OCI-LY3 (cell line): ENCODE results near the gene GRIK1.

Experiments used
- H2AFZ ChIP-seq: fragments of 200-600, 300-600 bp; shearing (Covaris generic); 2 replicates; pipeline ENCODE4 v1.6.0; 2014; ENCODE audit warnings: antibody characterized with exemption, low read depth, low read length
- H3K27ac ChIP-seq: fragments of 200-600, 300-600 bp; sonication (generic); 2 replicates; pipeline ENCODE4 v1.5.1; 2014; ENCODE audit warnings: mild to moderate bottlenecking, low read length, moderate library complexity, mixed read lengths
- H3K27me3 ChIP-seq: fragments of 200-600, 300-600 bp; sonication (generic); 2 replicates; pipeline ENCODE4 v1.6.1; 2014; ENCODE audit warnings: low read depth, low read length, mixed read lengths
- H3K36me3 ChIP-seq: fragments of 200-600, 300-600 bp; sonication (generic); replicated peaks from 2 replicates; pipeline ENCODE3; 2014; ENCODE audit warnings: low read depth, low read length, mixed read lengths
- H3K4me1 ChIP-seq: fragments of 300-600, 200-600 bp; sonication (generic); 2 replicates; pipeline ENCODE4 v1.6.1; 2014; ENCODE audit warnings: low read length, mixed read lengths
- H3K4me2 ChIP-seq: fragments of 200-600, 300-600 bp; sonication (generic); 2 replicates; pipeline ENCODE4 v1.6.1; 2014; ENCODE audit warnings: low read length, mixed read lengths
- H3K4me3 ChIP-seq: fragments of 300-600, 200-600 bp; sonication (generic); 2 replicates; pipeline ENCODE4 v1.5.1; 2014; ENCODE audit warnings: antibody characterized with exemption, mild to moderate bottlenecking, low read length, moderate library complexity
- H3K79me2 ChIP-seq: fragments of 300-600, 200-600 bp; shearing (Covaris generic); 2 replicates; pipeline ENCODE4 v1.6.1; 2014; ENCODE audit warnings: mild to moderate bottlenecking, low read length, mixed read lengths
- H3K9ac ChIP-seq: fragments of 300-600, 200-600 bp; shearing (Covaris generic); 2 replicates; pipeline ENCODE4 v1.6.0; 2014; ENCODE audit warnings: mild to moderate bottlenecking, low read length, moderate library complexity
- H3K9me3 ChIP-seq: fragments of 200-600, 300-600 bp; shearing (Covaris generic); 2 replicates; pipeline ENCODE4 v1.6.1; 2014; ENCODE audit warnings: low read length, mixed read lengths; ENCODE audit not compliant: insufficient read depth
- H4K20me1 ChIP-seq: fragments of 200-600, 300-600 bp; sonication (generic); 2 replicates; pipeline ENCODE4 v1.6.1; 2016; ENCODE audit warnings: low read length, mixed read lengths; ENCODE audit not compliant: insufficient read depth
- CTCF ChIP-seq: fragments of 200-600, 300-600 bp; sonication (generic); IDR thresholded peaks from 2 replicates; pipeline ENCODE4 v1.5.1; 2014; ENCODE audit warnings: antibody characterized with exemption, low read length, low read depth
- EZH2phosphoT487 ChIP-seq: fragments of 200-600 bp; shearing (Covaris generic); IDR thresholded peaks from 2 replicates; pipeline ENCODE4 v1.6.1; 2018; ENCODE audit warnings: antibody characterized with exemption, mixed run types, low read depth

Gene GRIK1

GRCh38 chr21:29939924-29940275, at the start of gene GRIK1:
TSS of gene GRIK1 (minus strand) at chr21:29939996.
- Histone ChIP-seq H3K27ac (no peak within 1 kb of the TSS), H3K36me3 (no peaks in the 10 kb centered on the region), H3K9ac (no peak within 1 kb of the TSS), H3K4me2 (no peak within 1 kb of the TSS), H3K79me2 (no peaks in the 10 kb centered on the region), H4K20me1 (no peaks in the 10 kb centered on the region), H2AFZ (no peak within 1 kb of the TSS), H3K9me3 (no peaks in the 10 kb centered on the region), H3K4me1 (peaks cover 2% of the 10 kb centered on the region), H3K27me3 (no peaks in the 10 kb centered on the region), H3K4me3 (no peak within 1 kb of the TSS)
- TF ChIP-seq EZH2phosphoT487 (no peak), CTCF (no peak)

GRCh38 chr21:29987762-29988161, 48.0 kb upstream of the GRIK1 start:
- H3K27me3 ChIP-seq: no peaks in the 10 kb centered on the region
- no peak for TF ChIP-seq CTCF
- H3K79me2 ChIP-seq: no peaks in the 10 kb centered on the region
- no peak overlapping the region for H3K4me3 ChIP-seq
- H3K27ac ChIP-seq: no peak overlapping the region
- no peaks in the 10 kb centered on the region for H4K20me1 ChIP-seq
- no peak overlapping the region for H3K4me2 ChIP-seq
- H3K4me1 ChIP-seq: no peaks in the 10 kb centered on the region
- no peak overlapping the region for H2AFZ ChIP-seq
- H3K9me3 ChIP-seq: no peaks in the 10 kb centered on the region
- no peak overlapping the region for H3K9ac ChIP-seq
- no peaks in the 10 kb centered on the region for H3K36me3 ChIP-seq

GRCh38 chr21:29985866-29986265, 46.1 kb upstream of the GRIK1 start:
- TF ChIP-seq EZH2phosphoT487: no peak
- TF ChIP-seq CTCF: no peak
- no peak overlapping the region for H2AFZ ChIP-seq
- no peaks in the 10 kb centered on the region for H3K9me3 ChIP-seq
- no peaks in the 10 kb centered on the region for H4K20me1 ChIP-seq
- H3K4me3 ChIP-seq: no peak overlapping the region
- no peak overlapping the region for H3K27ac ChIP-seq
- H3K4me1 ChIP-seq: no peaks in the 10 kb centered on the region
- H3K9ac ChIP-seq: no peak overlapping the region
- no peak overlapping the region for H3K4me2 ChIP-seq
- no peaks in the 10 kb centered on the region for H3K79me2 ChIP-seq
- no peaks in the 10 kb centered on the region for H3K27me3 ChIP-seq
- no peaks in the 10 kb centered on the region for H3K36me3 ChIP-seq

- Histone ChIP-seq H3K79me2 (no peaks in the 10 kb centered on the region), H4K20me1 (no peaks in the 10 kb centered on the region), H3K4me3 (no peak overlapping the region), H3K36me3 (no peaks in the 10 kb centered on the region), H3K9ac (no peak overlapping the region), H3K9me3 (no peaks in the 10 kb centered on the region), H3K27me3 (no peaks in the 10 kb centered on the region), H3K27ac (no peak overlapping the region), H2AFZ (no peak overlapping the region), H3K4me1 (no peaks in the 10 kb centered on the region), H3K4me2 (no peak overlapping the region)
- TF ChIP-seq EZH2phosphoT487: no peak
- TF ChIP-seq CTCF: no peak
Observed at GRCh38 chr21:29979043-29979442, 39.2 kb upstream of the GRIK1 start.
